KBM-7 (cell line): ENCODE data around the gene REEP1.
"Not testable (repeated sequence)": the region's sequence is repeated elsewhere in the genome, so short reads cannot be mapped to it uniquely, and the experiment has no call there.

Experiments used
- DNase-seq: peaks from one replicate; pipeline ENCODE4 v3.0.0-alpha.2; 2015
- in situ Hi-C: fragments of 300-500 bp; cut with MboI; formaldehyde crosslinking; loops from 2 replicates; pipeline ENCODE4 v1.14.3; 2020; ENCODE audit warnings: low sequenced_read_pairs, low pct_unique_long_range_greater_than_20kb, mixed read lengths

REEP1 gene

DNA sequence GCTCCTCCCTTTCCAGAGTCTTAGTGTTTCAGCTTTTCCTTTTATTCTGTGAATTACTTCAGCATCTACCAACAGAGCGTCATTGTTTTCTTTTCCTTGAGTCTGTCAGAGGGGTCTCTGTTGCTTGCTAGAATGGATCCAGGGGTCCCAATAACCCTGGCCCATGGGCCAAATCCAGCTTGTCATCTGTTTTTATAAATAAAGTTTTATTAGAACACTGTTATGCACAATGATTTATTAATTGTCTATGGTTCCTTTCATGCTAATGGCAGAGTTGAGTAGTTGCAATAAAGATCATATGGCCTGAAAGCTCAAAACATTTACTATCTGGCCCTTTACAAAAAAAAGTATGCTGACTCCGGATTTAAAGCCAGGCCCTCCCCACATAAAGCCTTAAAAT is 79.3 kb downstream of the REEP1 start:
- DNase-seq: no peak
- in situ Hi-C loops: no loop called here

DNA sequence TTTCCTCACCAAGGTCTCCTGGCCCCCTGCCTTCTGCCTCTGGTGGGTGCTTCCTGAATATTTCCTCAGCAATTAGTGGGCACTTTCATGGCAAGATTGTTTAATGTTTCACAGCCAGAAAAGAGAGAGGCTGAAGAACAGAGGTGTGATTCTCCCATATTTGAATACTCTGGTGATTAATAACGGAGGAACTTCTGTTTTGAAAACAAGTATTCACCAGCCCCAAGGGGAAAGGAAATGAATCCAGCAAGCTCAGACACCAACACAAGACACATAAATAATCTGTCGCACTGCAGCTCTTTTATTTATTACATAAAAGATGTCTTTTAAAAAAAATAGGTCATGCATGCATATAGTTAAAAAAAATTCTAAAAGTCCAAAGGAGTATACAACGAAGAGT is 80.4 kb downstream of the REEP1 start:
- no peak for DNase-seq
- in situ Hi-C loops: no loop called here

DNA sequence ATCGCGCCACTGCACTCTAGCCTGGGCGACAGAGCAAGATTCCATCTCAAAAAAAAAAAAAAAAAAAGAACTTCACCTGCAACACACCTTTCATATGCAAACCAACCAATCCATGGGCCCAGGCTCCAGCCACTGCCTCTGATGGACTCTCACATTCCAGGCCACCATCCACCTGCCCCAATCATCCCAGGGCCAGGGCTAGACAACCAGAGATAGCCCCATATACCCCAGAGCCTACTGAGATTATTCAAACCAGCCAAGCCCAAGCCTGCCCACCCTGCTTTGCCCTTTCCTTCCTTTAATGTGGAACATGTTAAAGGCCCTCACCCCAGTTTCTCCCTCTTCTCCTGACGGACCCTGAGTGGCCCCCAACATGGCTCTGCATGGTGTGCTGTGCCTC is 81.1 kb downstream of the REEP1 start:
- no peak for DNase-seq
- in situ Hi-C loops: no loop called here

DNA sequence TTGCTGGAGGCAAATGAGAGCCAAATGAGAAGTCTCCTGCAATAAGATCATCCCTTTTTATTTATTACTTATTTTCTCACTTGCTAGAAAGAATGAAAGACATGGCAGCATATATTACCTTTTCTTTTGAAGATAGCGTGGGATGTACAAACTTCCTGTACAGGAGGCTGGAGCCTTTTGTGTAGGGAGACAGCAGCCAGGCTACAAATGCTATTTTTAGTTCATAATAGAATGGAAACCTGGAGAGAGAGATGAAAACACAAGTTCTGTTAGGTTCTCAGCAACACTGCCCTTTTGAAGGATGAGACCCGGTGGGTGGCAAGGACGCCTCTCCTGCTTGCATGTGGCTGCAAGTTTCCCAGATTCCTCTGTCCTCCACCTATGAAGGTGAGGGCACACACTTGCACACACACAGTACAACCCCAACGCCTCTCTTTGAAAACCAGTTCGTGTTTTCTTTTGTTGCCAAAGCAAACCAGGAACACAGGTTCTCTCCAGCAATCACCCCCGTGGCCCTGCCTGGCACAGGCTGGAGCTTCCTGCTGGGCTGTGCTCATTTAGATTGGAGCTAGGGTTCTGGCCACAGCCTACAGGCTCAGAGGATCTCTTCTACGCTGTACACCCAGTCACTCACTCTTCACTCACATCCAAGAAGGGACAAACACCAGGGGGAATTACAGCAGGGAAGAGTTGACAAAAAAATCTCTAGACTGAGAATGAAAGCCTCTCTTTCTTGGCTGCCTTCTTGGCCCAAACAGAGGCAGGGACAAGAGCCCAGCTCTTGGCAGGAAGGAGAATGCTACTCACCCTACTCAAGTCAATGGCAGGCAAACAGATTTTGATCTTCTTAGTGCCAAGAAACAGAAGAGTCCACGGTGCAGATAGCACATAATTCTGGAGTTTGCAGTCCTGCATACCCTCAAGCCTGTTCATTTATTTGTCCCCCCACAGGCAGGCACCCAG is 82.6 kb downstream of the REEP1 start:
- in situ Hi-C loops: no loop called here
- DNase-seq: no peak

DNA sequence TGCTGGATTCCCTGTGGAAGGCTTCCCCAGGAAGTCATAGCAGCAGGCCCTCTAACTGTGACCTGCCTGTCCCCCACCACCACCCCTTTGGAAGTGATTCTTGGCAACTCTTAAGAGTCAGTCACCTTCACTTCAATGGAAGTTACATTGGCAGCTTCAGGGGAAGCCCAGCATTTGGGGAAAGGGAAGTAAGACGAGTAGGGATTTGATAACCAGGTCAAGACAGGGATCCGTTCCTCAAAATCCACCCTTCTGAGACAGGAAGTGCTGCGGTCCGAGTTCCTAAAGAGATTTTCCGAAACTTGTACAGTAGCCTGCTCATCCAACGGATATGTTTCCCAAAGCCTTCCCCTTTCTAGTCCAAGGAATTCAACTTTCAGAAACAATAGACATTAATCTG is 84.0 kb downstream of the REEP1 start:
- in situ Hi-C loops: no loop called here
- DNase-seq: no peak

DNA sequence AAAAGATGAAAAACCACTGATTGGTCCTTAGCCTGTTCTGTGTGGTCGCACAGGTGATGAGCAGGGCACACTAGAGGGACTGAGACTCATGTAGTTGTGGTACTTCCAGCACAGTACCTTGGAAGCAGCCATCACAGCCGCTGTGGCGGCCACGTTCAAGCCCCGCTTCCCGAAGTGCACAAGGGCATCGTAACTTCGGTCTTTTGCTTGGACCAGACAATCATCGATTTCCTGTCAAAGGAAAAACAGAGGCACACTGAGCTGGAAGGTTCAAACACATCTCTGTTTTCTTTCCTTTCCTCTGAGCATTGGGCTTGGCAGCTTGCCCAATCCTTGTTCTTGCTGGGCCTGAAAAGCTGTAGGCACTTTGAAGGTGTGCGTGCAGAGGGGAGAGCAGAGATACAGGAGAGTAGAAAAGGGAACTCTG is 85.6 kb downstream of the REEP1 start:
- DNase-seq: no peak
- in situ Hi-C loops: no loop called here

DNA sequence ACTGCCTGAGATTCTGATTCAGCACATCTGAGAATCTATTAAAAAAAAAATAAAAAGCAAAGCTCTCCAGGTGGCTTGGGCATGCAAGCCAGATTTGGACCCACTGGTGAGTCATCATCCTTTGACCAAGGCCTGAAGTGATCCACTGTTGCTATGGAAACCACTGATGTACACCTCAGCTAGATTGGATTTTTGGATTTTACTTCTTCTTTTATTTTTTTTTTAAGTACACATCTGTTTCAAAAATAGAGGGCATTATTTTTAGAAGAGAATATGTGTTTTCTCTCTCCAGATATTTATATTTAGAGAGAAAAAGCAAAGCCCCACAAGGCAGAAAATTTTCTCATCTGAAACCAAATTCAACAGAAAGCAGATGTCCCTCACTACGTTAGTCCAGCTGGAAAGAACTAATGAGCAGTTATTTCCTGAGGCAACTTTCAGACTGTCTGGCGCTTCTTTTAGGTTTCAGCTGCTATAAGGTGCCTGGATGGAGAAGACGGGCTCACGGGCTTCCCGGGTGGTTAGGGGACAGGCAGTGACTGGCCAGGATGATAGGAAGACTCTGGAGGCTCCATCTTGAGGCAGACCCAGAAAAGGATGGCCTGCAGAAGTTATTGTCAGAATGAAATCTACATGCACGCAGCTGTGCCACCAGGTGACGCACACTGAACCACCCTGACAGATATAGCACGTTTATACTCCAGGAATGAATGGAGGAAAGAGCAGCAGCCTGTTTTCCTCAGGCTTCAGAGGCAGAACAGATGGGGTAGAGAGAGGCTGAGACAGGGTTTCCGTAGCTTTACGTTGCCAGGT is 87.6 kb downstream of the REEP1 start:
- in situ Hi-C loops: no loop called here
- DNase-seq: no peak

DNA sequence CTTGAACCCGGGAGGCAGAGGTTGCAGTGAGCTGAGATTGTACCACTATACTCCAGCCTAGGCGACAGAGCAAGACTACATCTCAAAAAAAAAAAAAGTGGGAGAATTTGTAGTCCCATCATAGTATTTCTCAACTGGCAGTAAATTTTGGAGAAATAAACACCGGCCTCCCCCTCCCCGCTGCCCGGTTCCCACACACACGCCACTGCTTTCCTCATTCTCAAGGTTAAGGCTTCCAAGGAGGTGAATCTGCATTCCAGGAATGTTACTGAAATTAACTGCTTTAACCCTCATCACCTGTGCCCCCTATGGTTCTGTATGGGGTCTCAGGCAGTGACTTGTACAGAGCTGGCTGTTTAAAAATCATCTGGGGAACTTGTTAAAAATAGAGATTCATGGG is 88.2 kb downstream of the REEP1 start:
- in situ Hi-C loops: no loop called here
- DNase-seq: no peak

DNA sequence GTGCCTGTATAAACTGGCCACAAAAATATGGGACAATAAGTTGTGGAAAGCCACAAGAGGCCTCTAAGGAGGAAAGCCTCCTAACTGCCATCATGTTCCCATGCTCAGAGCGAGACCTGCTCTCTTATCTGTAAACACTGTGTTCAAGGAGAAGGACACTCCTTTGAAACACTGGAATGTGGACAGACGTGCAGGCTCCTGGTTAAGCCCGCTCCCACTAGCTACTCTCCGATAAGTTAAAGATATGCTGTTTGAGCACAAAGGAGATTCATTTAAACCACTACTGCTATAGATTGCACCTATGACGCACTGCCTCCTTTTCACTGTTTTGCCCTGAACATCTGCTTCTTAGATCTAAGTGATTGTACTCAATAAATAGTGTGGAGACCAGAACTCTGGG is 92.2 kb downstream of the REEP1 start:
- in situ Hi-C loops, DNase-seq: not testable (repeated sequence)

DNA sequence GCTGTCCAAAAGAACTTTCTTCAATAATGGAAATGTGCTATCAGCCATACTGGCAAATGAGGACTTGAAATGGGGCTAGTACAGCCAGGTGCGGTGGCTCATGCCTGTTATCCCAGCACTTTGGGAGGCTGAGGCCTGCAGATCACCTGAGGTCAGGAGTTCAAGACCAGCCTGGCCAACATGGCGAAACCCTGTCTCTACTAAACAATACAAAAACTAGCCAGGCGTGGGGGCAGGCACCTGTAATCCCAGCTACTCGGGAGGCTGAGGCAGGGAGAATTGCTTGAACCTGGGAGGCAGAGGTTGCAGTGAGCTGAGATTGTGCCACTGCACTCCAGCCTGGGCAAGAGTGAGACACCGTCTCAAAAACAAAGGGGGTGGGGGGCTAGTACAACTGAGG is 92.6 kb downstream of the REEP1 start:
- in situ Hi-C loops, DNase-seq: not testable (repeated sequence)

DNA sequence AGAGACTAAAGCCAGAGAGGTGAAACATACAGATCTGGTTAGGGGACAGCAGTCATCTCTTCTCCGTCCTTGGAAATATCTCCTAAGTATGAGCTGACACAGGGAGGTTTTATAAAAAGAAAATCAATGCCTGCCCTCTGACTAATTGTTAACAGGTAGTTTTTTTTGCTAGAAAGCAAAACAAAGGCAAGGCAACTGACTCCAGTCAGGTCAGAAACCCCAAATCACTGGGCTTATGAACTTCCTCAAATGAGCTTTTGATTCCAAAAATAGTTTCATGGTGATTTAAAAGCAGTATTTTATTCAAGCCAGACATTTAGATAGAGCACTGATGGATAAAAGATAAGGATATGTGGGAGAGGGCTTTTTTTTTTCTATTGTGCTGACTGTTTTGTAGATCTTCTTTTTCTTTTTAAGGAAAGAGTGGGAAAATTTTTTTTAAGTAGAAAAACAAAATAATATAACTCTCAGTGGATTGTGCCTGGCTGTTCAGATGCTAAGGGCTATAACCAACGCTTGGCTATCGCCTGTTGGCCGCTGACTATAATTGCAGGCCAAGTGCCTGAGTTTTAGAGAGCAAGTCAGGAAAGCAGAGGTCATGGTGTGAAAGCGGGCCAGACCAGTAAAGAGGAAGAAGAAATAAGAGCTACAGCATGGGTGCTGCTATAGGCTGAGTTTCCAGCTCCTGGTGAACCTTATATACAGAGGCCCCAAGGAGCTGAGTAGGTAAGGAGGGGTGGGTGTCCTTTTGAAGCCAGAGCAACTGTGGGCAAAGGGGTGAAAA is 93.3 kb downstream of the REEP1 start:
- in situ Hi-C loops: no loop called here
- no peak for DNase-seq

DNA sequence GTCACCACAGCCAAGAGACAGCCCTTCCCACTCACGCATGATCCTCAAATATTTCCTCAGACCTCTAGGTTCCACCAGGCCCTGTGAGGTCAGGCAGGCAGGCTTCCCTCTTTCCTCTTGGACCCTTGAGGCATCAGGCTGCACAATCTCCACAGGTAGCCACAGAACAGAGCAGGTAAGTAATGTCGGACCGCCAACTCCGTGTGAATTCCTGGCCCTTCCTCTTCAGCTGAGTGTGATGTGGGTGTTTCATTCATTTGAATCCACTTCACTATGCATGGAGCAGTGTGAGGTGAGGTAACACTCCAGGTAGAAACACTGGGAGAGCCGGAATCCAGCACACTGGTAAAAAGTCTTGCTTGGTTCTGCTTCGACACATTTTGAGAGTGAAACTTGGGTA is 94.2 kb downstream of the REEP1 start:
- no peak for DNase-seq
- in situ Hi-C loops: no loop called here

DNA sequence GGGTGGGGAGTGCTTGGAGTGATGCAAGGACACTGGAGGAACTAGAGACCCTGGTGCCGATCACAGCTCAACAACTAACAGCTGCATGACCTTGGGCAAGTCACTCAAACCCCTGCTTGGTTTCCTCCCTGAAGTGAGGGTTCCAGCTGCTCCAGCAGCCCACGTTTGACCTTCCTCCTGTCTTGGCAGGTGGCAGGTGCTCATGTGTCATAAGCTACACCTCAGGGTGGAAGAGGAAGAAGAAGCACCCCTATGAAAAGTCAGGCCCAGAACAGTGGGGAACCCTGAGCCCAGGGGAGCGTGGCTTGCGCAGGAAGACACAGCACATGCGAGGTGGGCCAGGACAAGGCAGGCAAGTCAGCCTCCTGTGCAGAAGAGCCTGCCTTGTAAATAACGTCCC is 95.8 kb downstream of the REEP1 start:
- DNase-seq: no peak
- in situ Hi-C loops: no loop called here

DNA sequence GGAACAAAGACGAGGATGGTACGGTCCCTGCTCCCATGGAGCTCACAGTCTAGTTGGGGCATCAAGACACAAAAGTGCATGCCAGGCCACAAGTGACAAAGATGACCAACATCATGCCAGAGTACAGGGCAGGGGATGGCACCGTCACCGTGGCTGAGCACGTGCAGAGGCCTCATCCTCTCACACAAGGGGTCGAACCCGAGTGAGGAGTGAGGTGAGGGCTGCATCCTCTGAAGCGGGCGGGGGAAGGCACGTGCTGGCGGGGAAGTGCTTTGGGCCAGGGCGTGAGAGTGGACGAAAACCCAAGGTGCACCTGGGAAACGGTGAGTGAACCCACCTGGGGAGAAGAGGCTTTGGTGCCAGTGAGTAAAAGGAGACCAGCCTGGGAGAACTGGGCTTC is 97.2 kb downstream of the REEP1 start:
- in situ Hi-C loops: no loop called here
- no peak for DNase-seq

DNA sequence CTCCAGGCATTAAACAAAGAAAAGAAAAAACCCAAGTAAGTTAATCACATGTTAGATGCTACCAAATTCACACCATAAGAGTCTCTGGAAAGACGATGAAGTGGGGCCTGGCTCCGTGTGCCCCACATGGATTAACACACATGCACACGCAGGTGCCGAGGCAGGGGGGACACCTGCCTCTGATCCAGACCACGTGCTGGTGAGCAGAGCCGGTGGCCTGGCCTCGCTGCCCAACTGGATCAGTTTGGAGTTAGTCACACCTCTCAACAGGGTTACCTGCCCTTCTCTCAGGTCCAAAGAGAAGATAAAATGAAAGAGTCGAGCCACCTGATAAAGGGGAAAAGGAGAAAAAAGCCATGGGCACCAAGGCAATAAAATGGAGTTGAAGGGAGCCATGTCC is 97.7 kb downstream of the REEP1 start:
- no peak for DNase-seq
- in situ Hi-C loops: no loop called here

DNA sequence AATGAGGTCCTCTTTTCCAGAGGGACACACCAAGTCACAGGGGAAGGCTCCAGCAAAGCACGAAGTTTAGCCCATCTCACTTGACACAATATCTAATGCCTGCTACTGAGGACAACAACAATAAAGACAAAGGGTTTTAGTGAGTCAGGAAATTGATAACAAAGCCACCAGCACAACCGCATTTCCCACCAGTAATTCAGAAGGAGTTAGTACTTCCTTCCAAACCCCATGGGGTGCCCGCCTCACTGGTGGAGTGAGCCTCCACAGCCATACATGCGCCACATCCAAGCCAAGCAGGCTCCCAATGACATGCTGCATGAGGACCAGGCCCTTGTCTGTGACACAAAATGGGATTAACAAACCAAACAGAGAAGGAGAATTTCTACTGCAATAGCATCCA is 98.1 kb downstream of the REEP1 start:
- in situ Hi-C loops: no loop called here
- peak; percentile 64 for DNase-seq

DNA sequence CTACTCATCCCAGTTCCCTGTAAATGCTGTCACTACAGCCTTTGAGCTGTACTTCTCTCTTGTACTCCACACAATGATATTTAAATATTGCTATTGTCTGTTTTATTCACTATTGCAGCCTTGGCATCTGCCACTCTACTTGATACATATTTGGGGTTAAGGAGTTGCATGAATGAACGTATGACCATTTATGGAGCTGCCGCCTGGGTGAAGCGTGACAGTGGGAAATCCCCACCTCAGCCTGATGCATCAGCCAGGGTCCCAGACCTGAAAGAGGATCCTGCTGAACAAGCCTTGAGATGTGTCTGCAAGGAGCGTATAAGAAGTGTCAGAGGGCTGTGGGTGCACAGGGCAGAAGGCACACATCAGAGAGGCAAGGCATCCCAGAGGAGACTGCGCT is 99.1 kb downstream of the REEP1 start:
- no peak for DNase-seq
- in situ Hi-C loops: no loop called here

DNA sequence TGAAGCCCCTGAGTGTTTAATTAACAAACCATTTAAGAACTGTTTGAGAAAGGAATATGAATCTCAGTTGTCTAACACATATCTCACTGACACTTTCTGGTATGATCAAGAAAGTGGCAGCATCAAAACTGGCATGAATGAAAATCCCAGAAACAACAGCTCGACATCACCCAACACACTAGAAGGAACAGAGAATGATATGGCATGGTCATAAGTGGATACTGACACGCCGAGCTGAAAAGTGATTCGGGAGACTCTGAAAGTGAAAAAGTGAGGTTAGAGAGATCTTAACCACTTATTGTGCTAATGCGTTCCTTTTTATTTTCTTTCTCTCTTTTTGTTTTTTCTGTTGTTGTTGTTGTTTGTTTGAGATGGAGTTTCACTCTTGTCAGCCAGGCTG is 100.3 kb downstream of the REEP1 start:
- in situ Hi-C loops: no loop called here

DNA sequence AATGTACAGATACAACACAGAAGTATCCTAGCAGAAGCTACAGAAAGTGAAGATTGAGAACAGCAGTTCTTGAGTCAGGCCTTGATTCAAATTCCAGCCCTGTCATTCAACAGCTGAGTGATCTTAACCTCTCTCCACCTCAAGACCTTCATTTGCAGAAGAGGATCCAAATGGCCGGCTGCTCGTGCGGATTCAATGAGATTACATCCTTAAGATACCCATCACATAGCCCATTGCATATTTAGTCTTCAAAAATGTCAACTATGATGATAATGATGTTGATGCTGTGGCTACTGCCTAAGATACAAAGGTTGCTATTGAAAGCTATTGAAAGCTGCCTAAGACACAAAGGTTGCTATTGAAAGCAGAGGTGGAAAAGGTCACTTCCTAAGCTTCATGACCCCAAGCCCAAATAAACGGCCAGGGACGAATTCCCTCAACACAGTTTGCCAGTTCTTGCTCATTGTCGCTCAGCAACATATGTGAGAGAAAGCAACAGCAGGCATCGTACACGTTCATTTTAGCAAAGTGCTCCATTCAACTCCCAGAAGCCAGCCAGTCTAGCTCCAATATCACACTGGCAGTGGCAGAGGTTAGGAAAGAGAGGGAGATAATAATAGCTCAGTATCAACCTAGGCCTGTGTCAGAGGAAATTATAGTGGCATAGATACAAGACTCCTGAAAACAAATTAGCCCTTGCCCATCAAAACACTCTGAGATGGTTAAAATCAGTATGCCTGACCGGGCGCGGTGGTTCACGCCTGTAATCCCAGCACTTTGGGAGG is 102.0 kb downstream of the REEP1 start:
- no peak for DNase-seq
- in situ Hi-C loops: no loop called here

More for the DNA sequence above, 100.3 kb downstream of the REEP1 start:
- no peak for DNase-seq
